Measurements from ENCODE around the gene GRAMD1B.

DNA sequence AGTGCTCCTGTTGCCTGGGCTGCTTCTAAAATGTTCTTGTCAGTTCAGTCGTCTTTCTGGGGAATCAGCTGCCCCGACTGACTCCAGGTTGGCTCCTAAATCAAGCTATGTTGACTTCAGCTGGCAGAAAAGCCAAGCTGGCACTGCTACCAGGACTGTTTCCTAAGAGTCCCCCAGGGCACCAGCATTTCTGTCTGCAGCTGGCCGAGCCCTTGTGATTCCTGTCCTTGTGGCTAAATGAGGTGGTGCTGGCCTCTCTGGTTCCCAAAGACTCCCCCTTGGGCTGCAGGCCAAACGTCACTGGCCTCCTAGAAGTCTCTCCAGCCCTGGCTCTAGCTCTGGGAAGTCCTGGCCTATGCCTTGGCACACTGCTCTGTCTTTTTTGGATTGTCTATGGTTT lies 31.1 kb downstream of the GRAMD1B start:
- TF ChIP-seq POLR2A (IDR thresholded peaks at IDR 0.05): no peak
- TF ChIP-seq, protein P1, sequence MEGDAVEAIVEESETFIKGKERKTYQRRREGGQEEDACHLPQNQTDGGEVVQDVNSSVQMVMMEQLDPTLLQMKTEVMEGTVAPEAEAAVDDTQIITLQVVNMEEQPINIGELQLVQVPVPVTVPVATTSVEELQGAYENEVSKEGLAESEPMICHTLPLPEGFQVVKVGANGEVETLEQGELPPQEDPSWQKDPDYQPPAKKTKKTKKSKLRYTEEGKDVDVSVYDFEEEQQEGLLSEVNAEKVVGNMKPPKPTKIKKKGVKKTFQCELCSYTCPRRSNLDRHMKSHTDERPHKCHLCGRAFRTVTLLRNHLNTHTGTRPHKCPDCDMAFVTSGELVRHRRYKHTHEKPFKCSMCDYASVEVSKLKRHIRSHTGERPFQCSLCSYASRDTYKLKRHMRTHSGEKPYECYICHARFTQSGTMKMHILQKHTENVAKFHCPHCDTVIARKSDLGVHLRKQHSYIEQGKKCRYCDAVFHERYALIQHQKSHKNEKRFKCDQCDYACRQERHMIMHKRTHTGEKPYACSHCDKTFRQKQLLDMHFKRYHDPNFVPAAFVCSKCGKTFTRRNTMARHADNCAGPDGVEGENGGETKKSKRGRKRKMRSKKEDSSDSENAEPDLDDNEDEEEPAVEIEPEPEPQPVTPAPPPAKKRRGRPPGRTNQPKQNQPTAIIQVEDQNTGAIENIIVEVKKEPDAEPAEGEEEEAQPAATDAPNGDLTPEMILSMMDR (IDR thresholded peaks at IDR 0.05): no peak
- no peak for TF ChIP-seq POLR2AphosphoS5 (IDR thresholded peaks at IDR 0.05)

Data from suprapubic skin (tissue), 4 donors.